IMR-90 (cell line): ENCODE results near the gene ADRA1B. TPM values are rescaled to one million over a fixed set of nuclear protein-coding genes. Genes with fewer than 3 reads are reported as not detected.

Source experiments
- ATAC-seq: fragments of 200-7000 bp; cut with Tn5 transposase; 2 replicates; pipeline ENCODE4 v1.9.1; 2020; ENCODE audit warnings: low read depth, mild to moderate bottlenecking, moderate library complexity
- BruUV-seq: library from RNA; stranded (reverse); fragments of 400-500 nt; replicated peaks from 2 replicates; lab custom pipeline; 2021; lab: Mats Ljungman, UMichigan
- CTCF ChIA-PET: fragments of 300-600 bp; formaldehyde crosslinking; extraction: SDS; loops from one replicate; lab custom pipeline; 2021; ENCODE audit warnings: antibody characterized with exemption; lab: Yijun Ruan, JAX
- POLR2A ChIA-PET: fragments of 300-600 bp; sonication (Branson Sonifier 250); formaldehyde crosslinking; loops from one replicate; lab custom pipeline; 2022; ENCODE audit warnings: antibody characterized with exemption; ENCODE audit not compliant: unreplicated experiment; lab: Charles Lee
- DNase-seq: peaks from one replicate; pipeline ENCODE4 v3.0.0; 2013
- H2AFZ ChIP-seq: replicated peaks from 2 replicates; pipeline ENCODE3; 2013; ENCODE audit warnings: low read length, mild to moderate bottlenecking; ENCODE audit not compliant: poor library complexity
- H2AK5ac ChIP-seq: 2 replicates; pipeline ENCODE4 v1.6.1; 2013; ENCODE audit warnings: low read depth, low read length, inconsistent platforms
- H2AK9ac ChIP-seq: replicated peaks from 2 replicates; pipeline ENCODE3; 2013; ENCODE audit warnings: mild to moderate bottlenecking, low read depth, low read length, moderate library complexity; ENCODE audit not compliant: poor library complexity
- H2BK120ac ChIP-seq: 2 replicates; pipeline ENCODE4 v1.6.1; 2013; ENCODE audit warnings: low read depth, low read length, inconsistent platforms
- H2BK15ac ChIP-seq: 3 replicates; pipeline ENCODE4 v1.6.1; 2013; ENCODE audit warnings: low read depth, low read length, inconsistent platforms
- H2BK20ac ChIP-seq: 2 replicates; pipeline ENCODE4 v1.6.1; 2013; ENCODE audit warnings: low read depth, mild to moderate bottlenecking, inconsistent platforms, low read length, moderate library complexity
- H2BK5ac ChIP-seq: 2 replicates; pipeline ENCODE4 v1.6.1; 2013; ENCODE audit warnings: mild to moderate bottlenecking, low read depth, low read length, inconsistent platforms; ENCODE audit not compliant: poor library complexity, severe bottlenecking
- H3K14ac ChIP-seq: replicated peaks from 2 replicates; pipeline ENCODE4 v1.6.1; 2013; ENCODE audit warnings: low read depth, low read length, inconsistent platforms
- H3K18ac ChIP-seq: 2 replicates; pipeline ENCODE4 v1.6.1; 2013; ENCODE audit warnings: low read depth, low read length, control low read depth
- H3K23ac ChIP-seq: 2 replicates; pipeline ENCODE4 v1.6.1; 2013; ENCODE audit warnings: low read depth, low read length, inconsistent platforms
- H3K27ac ChIP-seq: 2 replicates; pipeline ENCODE4 v1.5.1; 2013; ENCODE audit warnings: mild to moderate bottlenecking, control low read depth, low read length; ENCODE audit not compliant: insufficient read depth
- H3K27me3 ChIP-seq: 2 replicates; pipeline ENCODE4 v1.6.1; 2013; ENCODE audit warnings: low read length; ENCODE audit not compliant: control insufficient read depth, insufficient read depth
- H3K36me3 ChIP-seq: 2 replicates; pipeline ENCODE4 v1.6.1; 2013; ENCODE audit warnings: low read length, mixed read lengths; ENCODE audit not compliant: control insufficient read depth, insufficient read depth
- H3K4ac ChIP-seq: 2 replicates; pipeline ENCODE4 v1.6.1; 2013; ENCODE audit warnings: low read depth, low read length, inconsistent platforms
- H3K4me1 ChIP-seq: 2 replicates; pipeline ENCODE4 v1.6.1; 2013; ENCODE audit warnings: low read length, mixed read lengths; ENCODE audit not compliant: control insufficient read depth, insufficient read depth
- H3K4me2 ChIP-seq: 2 replicates; pipeline ENCODE4 v1.6.1; 2013; ENCODE audit warnings: low read depth, mild to moderate bottlenecking, control low read depth, low read length, moderate library complexity
- H3K4me3 ChIP-seq: 2 replicates; pipeline ENCODE4 v1.5.1; 2013; ENCODE audit warnings: low read depth, mild to moderate bottlenecking, control low read depth, low read length, moderate library complexity; ENCODE audit not compliant: insufficient read depth
- H3K56ac ChIP-seq: 2 replicates; pipeline ENCODE4 v1.6.1; 2013; ENCODE audit warnings: low read length, inconsistent platforms; ENCODE audit not compliant: insufficient read depth; ENCODE audit errors: extremely low read depth
- H3K79me1 ChIP-seq, 2 experiments: 2 replicates each; pipeline ENCODE4 v1.6.1; 2013; ENCODE audit warnings: low read length in 2 of 2, inconsistent platforms in 1 of 2, low read depth in 1 of 2
- H3K9ac ChIP-seq: 2 replicates; pipeline ENCODE4 v1.6.1; 2013; ENCODE audit warnings: low read depth, low read length, control low read depth
- H3K9me1 ChIP-seq: 2 replicates; pipeline ENCODE4 v1.6.1; 2013; ENCODE audit warnings: low read length, inconsistent platforms; ENCODE audit not compliant: insufficient read depth
- H3K9me3 ChIP-seq: 2 replicates; pipeline ENCODE4 v1.6.1; 2013; ENCODE audit warnings: low read length; ENCODE audit not compliant: control insufficient read depth, insufficient read depth
- H4K20me1 ChIP-seq: 2 replicates; pipeline ENCODE4 v1.6.1; 2013; ENCODE audit warnings: low read length, inconsistent platforms; ENCODE audit not compliant: insufficient read depth
- H4K5ac ChIP-seq: 2 replicates; pipeline ENCODE4 v1.6.1; 2013; ENCODE audit warnings: mild to moderate bottlenecking, low read depth, low read length, control low read depth
- H4K8ac ChIP-seq, 2 experiments: 2 replicates each; pipeline ENCODE4 v1.6.1; 2013; ENCODE audit warnings: low read depth in 2 of 2, low read length in 2 of 2, control low read depth in 1 of 2, inconsistent platforms in 1 of 2
- H4K91ac ChIP-seq: 2 replicates; pipeline ENCODE4 v1.6.1; 2013; ENCODE audit warnings: low read depth, low read length, inconsistent platforms; ENCODE audit not compliant: insufficient read depth
- CEBPB ChIP-seq: IDR thresholded peaks from 2 replicates; pipeline ENCODE4 v1.6.1; 2012; ENCODE audit warnings: low read depth, low read length, improper control_type of control experiment
- FOS ChIP-seq: fragments of 150-350 bp; IDR thresholded peaks from 2 replicates; pipeline ENCODE4 v1.6.1; 2016; ENCODE audit warnings: low read depth, low read length
- NFE2L2 ChIP-seq: fragments of 150-350 bp; IDR thresholded peaks from 2 replicates; pipeline ENCODE4 v1.6.1; 2016; ENCODE audit warnings: low read depth, mild to moderate bottlenecking, low read length
- RAD21 ChIP-seq: IDR thresholded peaks from 2 replicates; pipeline ENCODE4 v1.6.1; 2012; ENCODE audit warnings: low read length, improper control_type of control experiment
- RFX5 ChIP-seq: IDR thresholded peaks from 2 replicates; pipeline ENCODE4 v1.8.0; 2012; ENCODE audit warnings: low read depth, mild to moderate bottlenecking, low read length, moderate library complexity
- SMC3 ChIP-seq: fragments of 150-350 bp; IDR thresholded peaks from 2 replicates; pipeline ENCODE4 v1.6.1; 2016; ENCODE audit warnings: low read depth, mild to moderate bottlenecking, antibody characterized with exemption, low read length, moderate library complexity
- WGBS, 2 experiments: methylation state at CpG; one replicate each; pipeline versions ENCODE4 v1.1.5 to v1.1.7; 2013; ENCODE audit warnings: missing lambda C conversion rate in 2 of 2; ENCODE audit not compliant: insufficient read length in 1 of 2; ENCODE audit errors: extremely low coverage in 2 of 2; 5-methylcytosine and 5-hydroxymethylcytosine counted together
- dilution Hi-C: fragments of 300-500 bp; cut with HindIII; formaldehyde crosslinking; loops from one replicate; pipeline ENCODE4 v1.14.3; 2018; ENCODE audit warnings: low sequenced_read_pairs; ENCODE audit not compliant: unreplicated experiment
- in situ Hi-C: fragments of 300-500 bp; cut with MboI; formaldehyde crosslinking; loops from 3 replicates; pipeline ENCODE4 v1.14.3; 2019; ENCODE audit warnings: low sequenced_read_pairs, inconsistent platforms, mixed read lengths
- intact Hi-C: fragments of 100-400 bp; cut with micrococcal nuclease; formaldehyde crosslinking; loops from 2 replicates; pipeline ENCODE4 v1.10.0; 2022
- polyA plus RNA-seq, 3 experiments: library from polyadenylated mRNA; depleted of rRNA; stranded (reverse); fragments of >200 nt; gene quantifications; 2 replicates each; pipeline ENCODE4 v1.2.3, GENCODE V29; 2012; ENCODE audit warnings: low replicate concordance in 1 of 3
- total RNA-seq: library from RNA; depleted of rRNA; stranded (reverse); fragments of >200 nt; gene quantifications from 2 replicates; pipeline ENCODE4 v1.2.3, GENCODE V29; 2012
- TF ChIP-seq, protein P1 (sequence below): conservative IDR thresholded peaks from 2 replicates; pipeline ENCODE4 v1.5.1; 2012; ENCODE audit warnings: mild to moderate bottlenecking, low read depth, low read length, improper control_type of control experiment

The ADRA1B gene
- total and polyA plus RNA-seq, 2 of the 4 experiments (the other 2 are of a cell fraction), result 0.18 to 1.5 TPM

DNA sequence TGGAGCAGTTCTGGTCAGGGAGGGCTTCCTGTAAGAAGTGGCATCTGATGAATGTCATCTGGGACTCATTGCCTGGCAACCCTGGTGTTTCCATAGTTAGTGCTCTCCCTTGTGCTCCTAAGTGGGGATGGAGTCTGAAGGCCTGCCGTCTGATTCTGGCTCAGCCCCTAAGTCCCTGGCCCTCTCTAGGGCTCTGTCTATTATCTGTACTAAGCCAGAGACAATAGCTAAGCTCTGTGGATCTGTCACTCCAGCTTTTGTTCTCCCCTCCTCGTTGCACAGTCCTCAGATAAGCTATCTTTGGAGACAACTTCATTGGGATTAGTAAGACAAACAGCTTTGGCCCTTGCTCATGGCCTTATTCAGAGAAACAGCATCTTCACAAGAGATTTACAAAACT, 62.1 kb downstream of the ADRA1B start:
- H2BK120ac ChIP-seq, result peak overlapping the region; percentile 16; the same call in 1 of the 2 replicates
- peak overlapping the region; percentile 63; the same call in 1 of the 3 replicates for H2BK15ac ChIP-seq
- no peak overlapping the region for H2AK9ac ChIP-seq
- H2BK20ac ChIP-seq, result 0 out of 2 replicates have a peak overlapping the region, but pooled peaks have one; percentile 14
- TF ChIP-seq FOS (no peak), NFE2L2 (no peak), RAD21 (no peak), SMC3 (no peak), CEBPB (no peak), RFX5 (no peak)
- TF ChIP-seq, protein P1, sequence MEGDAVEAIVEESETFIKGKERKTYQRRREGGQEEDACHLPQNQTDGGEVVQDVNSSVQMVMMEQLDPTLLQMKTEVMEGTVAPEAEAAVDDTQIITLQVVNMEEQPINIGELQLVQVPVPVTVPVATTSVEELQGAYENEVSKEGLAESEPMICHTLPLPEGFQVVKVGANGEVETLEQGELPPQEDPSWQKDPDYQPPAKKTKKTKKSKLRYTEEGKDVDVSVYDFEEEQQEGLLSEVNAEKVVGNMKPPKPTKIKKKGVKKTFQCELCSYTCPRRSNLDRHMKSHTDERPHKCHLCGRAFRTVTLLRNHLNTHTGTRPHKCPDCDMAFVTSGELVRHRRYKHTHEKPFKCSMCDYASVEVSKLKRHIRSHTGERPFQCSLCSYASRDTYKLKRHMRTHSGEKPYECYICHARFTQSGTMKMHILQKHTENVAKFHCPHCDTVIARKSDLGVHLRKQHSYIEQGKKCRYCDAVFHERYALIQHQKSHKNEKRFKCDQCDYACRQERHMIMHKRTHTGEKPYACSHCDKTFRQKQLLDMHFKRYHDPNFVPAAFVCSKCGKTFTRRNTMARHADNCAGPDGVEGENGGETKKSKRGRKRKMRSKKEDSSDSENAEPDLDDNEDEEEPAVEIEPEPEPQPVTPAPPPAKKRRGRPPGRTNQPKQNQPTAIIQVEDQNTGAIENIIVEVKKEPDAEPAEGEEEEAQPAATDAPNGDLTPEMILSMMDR, result no peak
- no peak overlapping the region for H2AFZ ChIP-seq
- H4K5ac ChIP-seq, result no peak overlapping the region
- H3K18ac ChIP-seq, result no peak overlapping the region
- in situ Hi-C loops (no loop called here), dilution Hi-C loops (no loop called here), intact Hi-C loops (loop anchor here (5.0 to 10.0 kb wide), 4 partner anchors 214 to 814 kb away; partner anchors contain the start of gene RNF145)
- H3K56ac ChIP-seq, result no peak overlapping the region; the same call in 1 of the 2 replicates
- H3K9me1 ChIP-seq, result peaks cover 10% of the 10 kb centered on the region
- peak overlapping the region; percentile 53 for H3K4ac ChIP-seq
- no peak overlapping the region for H3K27ac ChIP-seq
- no peak overlapping the region for H3K9ac ChIP-seq
- no peak overlapping the region for H4K8ac ChIP-seq
- ChIA-PET POLR2A (no interaction called here), CTCF (interaction anchor here (1.3 kb wide), 1 partner anchor 8 kb away, joined by 3 read pairs; no protein-coding TSS in a partner anchor)
- peaks cover 11% of the 10 kb centered on the region for H3K4me1 ChIP-seq
- ATAC-seq, result no peak
- no peak overlapping the region for H2BK5ac ChIP-seq
- H3K79me1 ChIP-seq, result no peaks in the 10 kb centered on the region
- no peak overlapping the region for H3K14ac ChIP-seq
- no peaks in the 10 kb centered on the region for H3K27me3 ChIP-seq
- no peak overlapping the region for H3K23ac ChIP-seq
- peak overlapping the region; percentile 20; the same call in 1 of the 2 replicates for H2AK5ac ChIP-seq
- no TSS peak for BruUV-seq
- peaks cover 3% of the 10 kb centered on the region; the same call in 1 of the 2 replicates for H4K20me1 ChIP-seq
- H3K4me2 ChIP-seq, result no peak overlapping the region
- no CpG with 5 or more reads among the region's 2 CpGs for WGBS, 2 experiments
- 0 out of 2 replicates have a peak overlapping the region, but pooled peaks have one; percentile 18 for H4K91ac ChIP-seq
- no peak overlapping the region for H3K4me3 ChIP-seq
- no peak for DNase-seq
- no peaks in the 10 kb centered on the region for H3K36me3 ChIP-seq
- H3K9me3 ChIP-seq, result no peaks in the 10 kb centered on the region
